ENCODE results near the gene CDC42SE1. TPM values are rescaled to one million over a fixed set of nuclear protein-coding genes. Genes with fewer than 3 reads are reported as not detected.

CDC42SE1 gene
- polyA plus RNA-seq, 1 experiment: 70.3 TPM

DNA sequence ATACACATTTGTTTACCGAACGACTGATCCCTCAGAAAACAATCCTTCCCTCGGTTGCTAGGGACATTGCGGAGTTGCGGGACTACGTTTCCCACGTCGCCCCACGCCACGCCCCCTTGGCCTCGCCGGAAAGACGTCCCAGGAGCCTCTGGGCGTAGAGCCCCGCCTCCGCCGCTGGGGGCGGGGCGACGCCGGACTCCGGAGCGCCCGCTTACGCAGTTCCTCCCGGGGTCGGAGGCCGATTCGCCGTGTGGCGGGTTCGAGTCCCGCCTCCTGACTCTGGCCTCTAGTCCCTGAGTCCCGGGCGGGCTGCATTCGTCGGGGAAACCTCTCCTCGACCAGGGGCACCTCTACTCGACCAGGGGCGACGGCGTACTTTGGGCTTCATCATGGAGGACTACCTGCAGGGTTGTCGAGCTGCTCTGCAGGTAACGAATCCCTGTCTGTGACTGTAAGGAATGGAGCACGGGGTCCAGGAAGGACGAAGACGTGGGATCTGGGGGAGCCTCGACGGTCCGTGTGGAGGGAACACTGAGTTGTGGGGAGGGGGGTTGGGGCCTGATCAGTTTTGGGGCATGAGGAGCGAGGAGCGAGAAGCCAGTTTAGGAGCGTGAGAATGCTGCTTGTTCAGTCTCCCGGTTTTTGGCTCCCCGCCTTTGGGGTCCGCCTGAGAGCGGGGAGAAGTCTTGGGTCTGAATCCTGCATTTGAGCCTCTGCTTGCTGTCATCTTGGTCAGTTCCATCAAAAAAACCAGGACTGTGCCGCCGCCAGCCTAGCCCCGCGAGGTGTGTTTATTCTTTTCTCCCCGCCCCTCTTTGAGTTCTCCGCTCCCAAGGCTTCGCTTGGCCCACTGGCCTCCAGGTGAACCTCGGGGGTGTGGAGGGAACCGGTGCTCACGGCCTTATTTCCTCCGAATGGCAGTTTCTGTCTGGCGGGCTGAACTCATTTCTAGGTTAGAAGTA is 50.9 kb downstream of the CDC42SE1 start, which contains the start of gene PRUNE1:
TSS of gene PRUNE1 (plus strand) at position 206 of the 962 bp plus-strand sequence. CDS start at position 390, 184 bp downstream.
- Histone ChIP-seq H3K27me3 (ENCODE audit: control insufficient read depth, insufficient read depth, low read length) (no peaks in the 10 kb centered on the region), H3K4me3 (ENCODE audit: low read depth, low read length) (peak within 1 kb of the TSS; percentile 96), H3K27ac (ENCODE audit: low read depth, low read length) (peak within 1 kb of the TSS; percentile 82), H3K9me3 (ENCODE audit: control insufficient read depth, insufficient read depth, low read length) (no peaks in the 10 kb centered on the region)
- POLR2A ChIA-PET: no interaction called here
- DNase-seq (ENCODE audit: low read depth, low spot score): peak; percentile 88
- CTCF ChIA-PET: interaction anchor here (0.7 to 0.9 kb wide), 3 partner anchors 16 to 448 kb away, joined by 3 to 5 read pairs (median 4); no protein-coding TSS in a partner anchor
- TF ChIP-seq, protein P1, sequence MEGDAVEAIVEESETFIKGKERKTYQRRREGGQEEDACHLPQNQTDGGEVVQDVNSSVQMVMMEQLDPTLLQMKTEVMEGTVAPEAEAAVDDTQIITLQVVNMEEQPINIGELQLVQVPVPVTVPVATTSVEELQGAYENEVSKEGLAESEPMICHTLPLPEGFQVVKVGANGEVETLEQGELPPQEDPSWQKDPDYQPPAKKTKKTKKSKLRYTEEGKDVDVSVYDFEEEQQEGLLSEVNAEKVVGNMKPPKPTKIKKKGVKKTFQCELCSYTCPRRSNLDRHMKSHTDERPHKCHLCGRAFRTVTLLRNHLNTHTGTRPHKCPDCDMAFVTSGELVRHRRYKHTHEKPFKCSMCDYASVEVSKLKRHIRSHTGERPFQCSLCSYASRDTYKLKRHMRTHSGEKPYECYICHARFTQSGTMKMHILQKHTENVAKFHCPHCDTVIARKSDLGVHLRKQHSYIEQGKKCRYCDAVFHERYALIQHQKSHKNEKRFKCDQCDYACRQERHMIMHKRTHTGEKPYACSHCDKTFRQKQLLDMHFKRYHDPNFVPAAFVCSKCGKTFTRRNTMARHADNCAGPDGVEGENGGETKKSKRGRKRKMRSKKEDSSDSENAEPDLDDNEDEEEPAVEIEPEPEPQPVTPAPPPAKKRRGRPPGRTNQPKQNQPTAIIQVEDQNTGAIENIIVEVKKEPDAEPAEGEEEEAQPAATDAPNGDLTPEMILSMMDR (IDR thresholded peaks at IDR 0.05; ENCODE audit: low read depth, low read length): no peak

DNA sequence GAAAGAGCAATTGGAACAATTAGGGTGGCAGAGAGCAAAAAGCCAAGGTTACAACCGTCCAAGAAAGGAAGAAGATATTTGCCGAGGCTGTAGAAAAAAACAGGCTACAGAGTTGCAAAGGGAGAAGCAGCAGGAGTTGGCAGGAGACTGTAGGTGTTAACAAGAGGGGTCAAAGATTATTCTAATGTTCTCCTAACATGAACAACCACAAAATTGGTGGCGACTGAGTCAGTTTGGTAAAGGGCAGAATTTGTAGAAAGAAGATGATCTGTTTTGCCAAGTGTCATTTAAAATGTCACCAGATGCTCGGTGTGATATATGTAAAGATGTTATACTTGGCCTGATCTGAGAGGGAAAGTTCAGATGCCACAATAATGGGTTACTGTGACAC is 51.6 kb downstream of the CDC42SE1 start:
- H3K27ac ChIP-seq (ENCODE audit: low read depth, low read length): peak overlapping the region; percentile 66
- no peaks in the 10 kb centered on the region for H3K9me3 ChIP-seq (ENCODE audit: control insufficient read depth, insufficient read depth, low read length)
- no peak for DNase-seq (ENCODE audit: low read depth, low spot score)
- POLR2A ChIA-PET: no interaction called here
- peak overlapping the region; percentile 45 for H3K4me3 ChIP-seq (ENCODE audit: low read depth, low read length)
- no peaks in the 10 kb centered on the region for H3K27me3 ChIP-seq (ENCODE audit: control insufficient read depth, insufficient read depth, low read length)
- TF ChIP-seq, protein P1 (IDR thresholded peaks at IDR 0.05; ENCODE audit: low read depth, low read length): no peak
- CTCF ChIA-PET: interaction anchor here (2.2 kb wide), 1 partner anchor 17 kb away, joined by 9 read pairs; no protein-coding TSS in a partner anchor

DNA sequence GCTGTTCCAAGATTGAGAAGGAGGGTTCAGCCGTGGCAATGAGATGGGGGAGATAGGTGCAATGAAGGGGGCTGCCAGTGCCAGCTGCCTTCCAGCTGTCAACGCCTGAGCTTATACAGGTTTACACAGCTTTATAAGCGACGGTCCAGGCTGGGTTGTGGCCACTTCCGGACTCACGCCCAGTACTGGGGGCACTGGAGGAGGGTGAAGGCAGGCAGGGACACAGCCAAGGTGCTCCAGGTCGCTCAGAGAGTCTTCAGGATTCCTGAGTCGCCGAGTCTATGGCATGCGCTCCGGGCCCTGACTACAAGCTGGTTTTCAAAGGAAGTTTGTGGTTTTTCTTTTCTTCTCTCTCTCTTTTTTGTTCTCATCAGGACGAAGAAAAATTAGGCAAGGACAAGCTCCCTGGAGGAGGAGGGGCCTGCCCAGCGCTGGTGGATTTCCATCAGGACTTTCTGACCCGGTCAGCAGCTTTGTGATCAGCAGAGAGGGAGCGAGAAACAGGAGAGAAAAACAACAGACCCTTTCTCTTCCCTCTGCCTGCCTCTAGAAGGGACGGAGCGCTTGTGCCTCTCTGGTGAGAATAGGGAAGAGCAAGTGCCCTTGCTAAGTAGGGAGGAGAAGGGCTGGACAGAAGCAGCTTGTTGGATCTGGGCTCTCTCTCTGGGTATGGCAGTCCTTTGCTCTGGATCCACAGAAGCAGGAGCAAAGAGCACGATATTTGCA is 52.9 kb downstream of the CDC42SE1 start, which contains the start of gene MINDY1:
TSS of gene MINDY1 (minus strand) at position 576 of the 726 bp plus-strand sequence. CDS start 4,285 bp downstream, outside the sequence.
- DNase-seq (ENCODE audit: low read depth, low spot score): peak; percentile 63
- TF ChIP-seq, protein P1 (IDR thresholded peaks at IDR 0.05; ENCODE audit: low read depth, low read length): peak; percentile 72
- Histone ChIP-seq H3K4me3 (ENCODE audit: low read depth, low read length) (peak within 1 kb of the TSS; percentile 70), H3K27me3 (ENCODE audit: control insufficient read depth, insufficient read depth, low read length) (no peaks in the 10 kb centered on the region), H3K9me3 (ENCODE audit: control insufficient read depth, insufficient read depth, low read length) (no peaks in the 10 kb centered on the region), H3K27ac (ENCODE audit: low read depth, low read length) (peak within 1 kb of the TSS; percentile 66)
- ChIA-PET CTCF (interaction anchor here (0.5 to 5.1 kb wide), 19 partner anchors 11 to 541 kb away, joined by 3 to 63 read pairs (median 4); partner anchors contain the start of genes ANXA9, C1orf56, CERS2 and MLLT11), POLR2A (interaction anchor here (0.5 to 1.9 kb wide), 5 partner anchors 9 to 444 kb away, joined by 3 to 8 read pairs (median 5); no protein-coding TSS in a partner anchor)

DNA sequence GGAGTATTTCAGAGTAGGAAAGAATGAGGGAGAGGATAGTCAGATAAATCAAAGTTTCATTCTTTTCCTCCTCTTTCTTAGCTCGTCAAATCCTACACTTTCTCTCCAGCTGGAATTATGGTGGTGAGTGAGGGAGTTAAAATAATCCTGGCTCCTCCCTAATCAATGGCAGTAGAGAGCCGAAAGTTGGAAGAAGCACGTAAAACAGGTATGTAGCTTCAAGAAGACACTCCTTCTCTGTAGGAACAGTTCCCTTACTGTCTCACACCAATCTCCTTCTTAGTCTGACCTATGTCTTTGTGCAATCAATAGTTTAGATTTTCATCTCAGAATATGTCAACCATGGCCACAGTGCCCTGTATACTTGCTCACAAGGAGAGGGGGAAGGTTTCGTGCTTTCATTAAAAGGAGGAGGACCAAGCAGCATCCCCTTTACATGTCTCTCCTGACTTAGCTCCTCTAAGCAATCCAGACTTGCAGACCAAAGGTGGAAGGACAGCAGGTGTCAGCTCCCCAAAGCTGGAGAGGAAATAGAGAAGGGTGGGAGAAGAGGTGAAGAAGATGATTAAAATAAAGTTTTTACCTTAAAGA is 53.6 kb downstream of the CDC42SE1 start:
- ChIA-PET CTCF (interaction anchor here (0.5 to 5.1 kb wide), 18 partner anchors 11 to 540 kb away, joined by 3 to 63 read pairs (median 4); partner anchors contain the start of genes ANXA9, C1orf56, CERS2 and MLLT11), POLR2A (interaction anchor here (0.5 to 1.9 kb wide), 5 partner anchors 8 to 444 kb away, joined by 3 to 8 read pairs (median 5); no protein-coding TSS in a partner anchor)
- no peaks in the 10 kb centered on the region for H3K27me3 ChIP-seq (ENCODE audit: control insufficient read depth, insufficient read depth, low read length)
- H3K27ac ChIP-seq (ENCODE audit: low read depth, low read length): peak overlapping the region; percentile 65
- TF ChIP-seq, protein P1 (IDR thresholded peaks at IDR 0.05; ENCODE audit: low read depth, low read length): no peak
- no peaks in the 10 kb centered on the region for H3K9me3 ChIP-seq (ENCODE audit: control insufficient read depth, insufficient read depth, low read length)
- peak overlapping the region; percentile 70 for H3K4me3 ChIP-seq (ENCODE audit: low read depth, low read length)
- no peak for DNase-seq (ENCODE audit: low read depth, low spot score)
